ENCODE data around the gene MSRB3.

DNA sequence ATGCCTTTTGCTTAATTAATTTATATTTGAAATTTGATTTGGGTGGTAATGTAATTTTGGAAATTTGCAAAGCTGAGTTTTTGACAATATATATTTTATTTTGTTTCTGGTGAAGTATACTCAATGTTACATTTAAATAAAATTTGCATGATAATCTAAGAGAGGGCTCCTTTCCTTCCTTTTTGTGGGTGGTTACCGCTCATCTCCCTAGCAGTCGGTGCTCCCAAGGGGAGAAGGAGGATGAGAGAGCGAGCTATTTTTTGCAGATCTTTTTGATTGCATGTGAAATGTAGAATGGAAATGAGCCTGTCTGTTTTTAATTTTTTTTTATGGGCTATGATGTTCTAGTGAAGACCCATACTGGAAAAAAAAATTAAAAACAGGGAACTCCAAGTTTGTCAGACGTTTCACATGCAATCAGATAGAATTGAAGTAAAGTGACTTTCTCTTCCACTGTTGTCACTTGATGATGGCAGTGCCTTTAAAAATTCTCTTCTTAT is 39.8 kb downstream of the MSRB3 start:
- TF ChIP-seq, protein P1, sequence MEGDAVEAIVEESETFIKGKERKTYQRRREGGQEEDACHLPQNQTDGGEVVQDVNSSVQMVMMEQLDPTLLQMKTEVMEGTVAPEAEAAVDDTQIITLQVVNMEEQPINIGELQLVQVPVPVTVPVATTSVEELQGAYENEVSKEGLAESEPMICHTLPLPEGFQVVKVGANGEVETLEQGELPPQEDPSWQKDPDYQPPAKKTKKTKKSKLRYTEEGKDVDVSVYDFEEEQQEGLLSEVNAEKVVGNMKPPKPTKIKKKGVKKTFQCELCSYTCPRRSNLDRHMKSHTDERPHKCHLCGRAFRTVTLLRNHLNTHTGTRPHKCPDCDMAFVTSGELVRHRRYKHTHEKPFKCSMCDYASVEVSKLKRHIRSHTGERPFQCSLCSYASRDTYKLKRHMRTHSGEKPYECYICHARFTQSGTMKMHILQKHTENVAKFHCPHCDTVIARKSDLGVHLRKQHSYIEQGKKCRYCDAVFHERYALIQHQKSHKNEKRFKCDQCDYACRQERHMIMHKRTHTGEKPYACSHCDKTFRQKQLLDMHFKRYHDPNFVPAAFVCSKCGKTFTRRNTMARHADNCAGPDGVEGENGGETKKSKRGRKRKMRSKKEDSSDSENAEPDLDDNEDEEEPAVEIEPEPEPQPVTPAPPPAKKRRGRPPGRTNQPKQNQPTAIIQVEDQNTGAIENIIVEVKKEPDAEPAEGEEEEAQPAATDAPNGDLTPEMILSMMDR (IDR thresholded peaks at IDR 0.05): no peak
- no peak for TF ChIP-seq EZH2 (IDR thresholded peaks at IDR 0.05)
